ENCODE data around the gene FLRT1.

FLRT1 gene

DNA sequence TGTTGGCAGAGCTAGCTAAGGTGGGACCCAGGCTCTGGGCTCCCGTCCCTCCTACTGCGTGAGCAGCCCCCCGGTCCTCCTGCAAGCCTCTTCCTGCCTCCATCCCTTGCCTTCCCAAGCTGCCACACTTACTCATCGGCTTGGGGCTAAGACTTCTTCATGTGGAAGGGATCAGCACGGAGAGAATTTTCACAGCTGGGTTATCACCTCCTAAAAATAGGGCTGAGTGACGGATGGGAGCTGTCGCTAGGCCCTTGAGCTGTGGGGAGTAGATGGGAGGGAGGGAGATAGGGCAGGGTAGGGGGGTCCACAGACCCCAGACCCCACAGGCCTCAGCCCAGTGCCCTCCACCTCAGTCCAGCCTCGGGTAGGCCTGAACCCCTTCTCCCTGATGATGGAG lies 41.0 kb downstream of the FLRT1 start:
- Histone ChIP-seq H3K79me1 (ENCODE audit: low read length) (no peaks in the 10 kb centered on the region), H2BK12ac (ENCODE audit: low read length) (no peak overlapping the region), H3K79me2 (ENCODE audit: control insufficient read depth, insufficient read depth, low read length, poor library complexity) (no peaks in the 10 kb centered on the region), H3K4ac (ENCODE audit: low read depth, low read length) (no peak overlapping the region), H4K8ac (ENCODE audit: low read depth, low read length) (no peak overlapping the region), H3K9me3 (ENCODE audit: insufficient read depth, low read depth, low read length) (peaks cover 2% of the 10 kb centered on the region), H2BK120ac (ENCODE audit: insufficient read depth, low read length, poor library complexity) (no peak overlapping the region), H2AK5ac (ENCODE audit: low read length) (no peak overlapping the region), H3K9ac (ENCODE audit: low read length) (no peak overlapping the region), H3K18ac (ENCODE audit: low read length) (no peak overlapping the region), H3K23ac (ENCODE audit: low read length) (no peak overlapping the region), H3K4me2 (ENCODE audit: low read length) (no peak overlapping the region), H2BK5ac (ENCODE audit: low read depth, low read length, poor library complexity) (no peak overlapping the region), H3K27me3 (ENCODE audit: insufficient read depth, low read length) (no peaks in the 10 kb centered on the region), H3K4me1 (ENCODE audit: control insufficient read depth in 1 of 2, insufficient read depth in 2 of 2, low read length in 2 of 2) (peaks cover 5 to 6% of the 10 kb centered on the region in 2 experiments), H3K14ac (ENCODE audit: low read length) (no peak overlapping the region), H2AFZ (ENCODE audit: insufficient read depth, low read length, poor library complexity) (no peak overlapping the region), H4K91ac (ENCODE audit: low read depth, low read length) (no peak overlapping the region), H3K27ac (ENCODE audit: low read depth, low read length) (no peak overlapping the region), H4K12ac (ENCODE audit: low read depth, low read length) (no peak overlapping the region), H3K36me3 (ENCODE audit: control insufficient read depth in 1 of 2, insufficient read depth in 2 of 2, low read length in 2 of 2) (no peaks in the 10 kb centered on the region), H3K4me3 (ENCODE audit: low read depth, low read length) (no peak overlapping the region)
- WGBS (ENCODE audit: extremely low coverage, insufficient coverage, insufficient read length), result no CpG with 5 or more reads among the region's 8 CpGs
- no peak for DNase-seq

DNA sequence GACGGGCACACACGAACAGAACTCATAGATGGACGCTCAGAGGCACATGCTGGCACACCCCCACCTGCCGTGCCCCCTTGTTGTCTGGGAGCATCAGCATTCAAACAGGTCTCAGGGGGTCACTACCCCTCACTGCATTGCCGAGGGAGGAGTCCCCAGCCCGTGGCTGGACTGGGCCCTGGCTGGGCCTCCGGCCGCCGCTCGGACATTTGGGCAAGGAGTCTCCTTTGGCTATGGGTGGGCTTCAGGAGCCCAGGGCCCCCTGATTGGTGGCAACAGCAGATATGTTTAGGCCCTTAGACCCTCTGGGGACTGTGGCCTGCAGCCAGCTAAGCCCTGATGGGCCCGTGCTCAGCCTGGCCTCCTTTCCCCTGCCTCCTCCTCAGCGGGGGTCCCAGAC lies 41.9 kb downstream of the FLRT1 start:
- Histone ChIP-seq H3K9me3 (ENCODE audit: insufficient read depth, low read depth, low read length) (peaks cover 2% of the 10 kb centered on the region), H2BK12ac (ENCODE audit: low read length) (no peak overlapping the region), H3K14ac (ENCODE audit: low read length) (no peak overlapping the region), H3K4me1 (ENCODE audit: control insufficient read depth in 1 of 2, insufficient read depth in 2 of 2, low read length in 2 of 2) (peaks cover 5 to 6% of the 10 kb centered on the region in 2 experiments), H2AFZ (ENCODE audit: insufficient read depth, low read length, poor library complexity) (no peak overlapping the region), H3K9ac (ENCODE audit: low read length) (no peak overlapping the region), H3K4ac (ENCODE audit: low read depth, low read length) (no peak overlapping the region), H2BK5ac (ENCODE audit: low read depth, low read length, poor library complexity) (no peak overlapping the region), H4K91ac (ENCODE audit: low read depth, low read length) (no peak overlapping the region), H4K8ac (ENCODE audit: low read depth, low read length) (no peak overlapping the region), H2BK120ac (ENCODE audit: insufficient read depth, low read length, poor library complexity) (no peak overlapping the region), H3K27ac (ENCODE audit: low read depth, low read length) (no peak overlapping the region), H3K79me2 (ENCODE audit: control insufficient read depth, insufficient read depth, low read length, poor library complexity) (no peaks in the 10 kb centered on the region), H3K4me3 (ENCODE audit: low read depth, low read length) (no peak overlapping the region), H3K4me2 (ENCODE audit: low read length) (no peak overlapping the region), H3K36me3 (ENCODE audit: control insufficient read depth in 1 of 2, insufficient read depth in 2 of 2, low read length in 2 of 2) (no peaks in the 10 kb centered on the region), H3K27me3 (ENCODE audit: insufficient read depth, low read length) (no peaks in the 10 kb centered on the region), H3K79me1 (ENCODE audit: low read length) (no peaks in the 10 kb centered on the region), H3K23ac (ENCODE audit: low read length) (no peak overlapping the region), H3K18ac (ENCODE audit: low read length) (no peak overlapping the region), H4K12ac (ENCODE audit: low read depth, low read length) (no peak overlapping the region), H2AK5ac (ENCODE audit: low read length) (no peak overlapping the region)
- no peak for DNase-seq
- WGBS (ENCODE audit: extremely low coverage, insufficient coverage, insufficient read length), result no CpG with 5 or more reads among the region's 12 CpGs

DNA sequence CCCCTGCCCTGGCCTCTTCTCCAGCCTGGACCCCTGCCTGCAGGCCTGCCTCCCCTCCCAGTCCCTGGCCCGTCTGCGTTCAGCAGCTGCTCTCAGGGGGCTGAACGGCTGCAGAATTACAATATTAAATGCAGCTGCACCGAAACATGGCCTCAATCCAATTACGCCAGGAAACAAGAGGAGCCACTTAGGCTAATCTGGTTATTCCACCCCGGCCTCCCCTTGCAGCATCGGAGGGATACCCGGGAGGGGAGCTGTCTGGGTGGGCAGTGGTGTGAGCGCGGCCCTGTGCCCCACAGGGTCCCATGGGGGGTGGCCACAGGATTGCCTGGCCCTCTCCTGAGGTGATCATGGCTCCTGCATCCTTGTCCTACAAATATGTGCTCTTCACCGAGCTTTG lies 42.6 kb downstream of the FLRT1 start:
- Histone ChIP-seq H3K36me3 (ENCODE audit: control insufficient read depth in 1 of 2, insufficient read depth in 2 of 2, low read length in 2 of 2) (no peaks in the 10 kb centered on the region), H2BK5ac (ENCODE audit: low read depth, low read length, poor library complexity) (no peak overlapping the region)
- no CpG with 5 or more reads among the region's 11 CpGs for WGBS (ENCODE audit: extremely low coverage, insufficient coverage, insufficient read length)

DNA sequence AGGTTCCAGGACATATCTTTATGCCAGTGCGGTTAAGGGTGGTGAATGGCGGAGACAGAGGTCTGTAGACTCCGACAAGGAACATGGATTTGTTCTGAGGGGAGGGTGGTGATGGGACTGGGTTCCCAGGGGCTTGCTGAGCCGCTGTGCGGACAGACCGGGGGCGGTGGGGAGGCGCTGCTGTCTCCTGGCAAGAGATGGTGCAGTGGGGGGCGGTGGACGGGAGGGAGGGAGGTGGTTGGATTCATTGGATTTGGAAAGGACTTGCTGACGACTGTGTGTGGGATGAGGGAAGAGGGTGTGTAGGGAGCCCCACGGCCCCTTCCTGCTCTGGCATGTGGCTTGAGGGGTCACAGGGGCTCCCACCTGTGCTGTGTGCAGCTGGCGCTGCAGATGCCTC lies 43.2 kb downstream of the FLRT1 start:
- WGBS (ENCODE audit: extremely low coverage, insufficient coverage, insufficient read length), result 100% methylated on average over 1 of the region's 13 CpGs
- peaks cover 5 to 6% of the 10 kb centered on the region in 2 experiments for H3K4me1 ChIP-seq (ENCODE audit: control insufficient read depth in 1 of 2, insufficient read depth in 2 of 2, low read length in 2 of 2)

More for the DNA sequence above, 42.6 kb downstream of the FLRT1 start:
- Histone ChIP-seq H3K4me3 (ENCODE audit: low read depth, low read length) (no peak overlapping the region), H2BK12ac (ENCODE audit: low read length) (no peak overlapping the region), H3K9ac (ENCODE audit: low read length) (no peak overlapping the region), H3K79me2 (ENCODE audit: control insufficient read depth, insufficient read depth, low read length, poor library complexity) (no peaks in the 10 kb centered on the region), H3K23ac (ENCODE audit: low read length) (no peak overlapping the region), H4K8ac (ENCODE audit: low read depth, low read length) (no peak overlapping the region), H3K9me3 (ENCODE audit: insufficient read depth, low read depth, low read length) (peaks cover 4% of the 10 kb centered on the region), H3K4me2 (ENCODE audit: low read length) (no peak overlapping the region), H3K14ac (ENCODE audit: low read length) (no peak overlapping the region), H3K27ac (ENCODE audit: low read depth, low read length) (no peak overlapping the region), H2AFZ (ENCODE audit: insufficient read depth, low read length, poor library complexity) (no peak overlapping the region), H4K91ac (ENCODE audit: low read depth, low read length) (no peak overlapping the region), H3K18ac (ENCODE audit: low read length) (no peak overlapping the region), H3K27me3 (ENCODE audit: insufficient read depth, low read length) (no peaks in the 10 kb centered on the region), H4K12ac (ENCODE audit: low read depth, low read length) (no peak overlapping the region), H3K79me1 (ENCODE audit: low read length) (no peaks in the 10 kb centered on the region), H2BK120ac (ENCODE audit: insufficient read depth, low read length, poor library complexity) (no peak overlapping the region), H3K4me1 (ENCODE audit: control insufficient read depth in 1 of 2, insufficient read depth in 2 of 2, low read length in 2 of 2) (peaks cover 5 to 6% of the 10 kb centered on the region in 2 experiments), H3K4ac (ENCODE audit: low read depth, low read length) (no peak overlapping the region), H2AK5ac (ENCODE audit: low read length) (no peak overlapping the region)
- DNase-seq, result no peak

More for the DNA sequence above, 43.2 kb downstream of the FLRT1 start:
- H3K4me2 ChIP-seq (ENCODE audit: low read length), result no peak overlapping the region
- no peak overlapping the region for H3K9ac ChIP-seq (ENCODE audit: low read length)
- no peak overlapping the region for H2BK120ac ChIP-seq (ENCODE audit: insufficient read depth, low read length, poor library complexity)
- no peak overlapping the region for H3K4me3 ChIP-seq (ENCODE audit: low read depth, low read length)
- peaks cover 4% of the 10 kb centered on the region for H3K9me3 ChIP-seq (ENCODE audit: insufficient read depth, low read depth, low read length)
- H3K27me3 ChIP-seq (ENCODE audit: insufficient read depth, low read length), result no peaks in the 10 kb centered on the region
- H2AFZ ChIP-seq (ENCODE audit: insufficient read depth, low read length, poor library complexity), result no peak overlapping the region
- H4K12ac ChIP-seq (ENCODE audit: low read depth, low read length), result no peak overlapping the region
- no peak overlapping the region for H3K18ac ChIP-seq (ENCODE audit: low read length)
- H3K79me2 ChIP-seq (ENCODE audit: control insufficient read depth, insufficient read depth, low read length, poor library complexity), result no peaks in the 10 kb centered on the region
- no peak overlapping the region for H3K4ac ChIP-seq (ENCODE audit: low read depth, low read length)
- no peak for DNase-seq
- no peak overlapping the region for H3K27ac ChIP-seq (ENCODE audit: low read depth, low read length)
- no peaks in the 10 kb centered on the region for H3K36me3 ChIP-seq (ENCODE audit: control insufficient read depth in 1 of 2, insufficient read depth in 2 of 2, low read length in 2 of 2)
- H3K23ac ChIP-seq (ENCODE audit: low read length), result no peak overlapping the region
- no peak overlapping the region for H2AK5ac ChIP-seq (ENCODE audit: low read length)
- no peak overlapping the region for H2BK12ac ChIP-seq (ENCODE audit: low read length)
- no peaks in the 10 kb centered on the region for H3K79me1 ChIP-seq (ENCODE audit: low read length)
- no peak overlapping the region for H4K91ac ChIP-seq (ENCODE audit: low read depth, low read length)
- no peak overlapping the region for H4K8ac ChIP-seq (ENCODE audit: low read depth, low read length)
- no peak overlapping the region for H3K14ac ChIP-seq (ENCODE audit: low read length)
- no peak overlapping the region for H2BK5ac ChIP-seq (ENCODE audit: low read depth, low read length, poor library complexity)
